ENCODE measurements around the gene FNDC3B. TPM values are rescaled to one million over a fixed set of nuclear protein-coding genes. Genes with fewer than 3 reads are reported as not detected.
A peak's percentile ranks its signal among the peaks of the same experiment; 100 is the strongest.

FNDC3B gene
- total and polyA plus RNA-seq, 12 donors = 9.7 to 118 (median 85.0) TPM

- H3K4me3 ChIP-seq = no peak overlapping the region
- DNase-seq = no peak
- ATAC-seq = no peak
- no peak for TF ChIP-seq CTCF (IDR thresholded peaks at IDR 0.05)
- H3K27me3 ChIP-seq = no peaks in the 10 kb centered on the region
- peaks cover 0 to 14% (median 0%) of the 10 kb centered on the region in 11 donors for H3K9me3 ChIP-seq
- H3K4me1 ChIP-seq = peaks cover 4 to 57% (median 32%) of the 10 kb centered on the region in 9 donors
- peak overlapping the region in 5 of 10 donors; percentile 5 to 84 (median 77) for H3K27ac ChIP-seq
- WGBS, 2 donors = 79 to 82% methylated on average over 6 of the region's 6 CpGs
- intact Hi-C loops (cut with DNase I) = loop anchor here in 1 of 10 donors (5.0 kb wide), 1 partner anchor 33 kb away; no protein-coding TSS in a partner anchor
- H3K36me3 ChIP-seq = peaks cover 0 to 97% (median 15%) of the 10 kb centered on the region in 9 donors
Observed at GRCh38 chr3:172294223-172294806, 254.9 kb downstream of the FNDC3B start.

GRCh38 chr3:172296248-172296974 is 257.0 kb downstream of the FNDC3B start:
- Histone ChIP-seq H3K36me3 (peaks cover 0 to 98% (median 26%) of the 10 kb centered on the region in 9 donors), H3K4me1 (peaks cover under 1 to 49% (median 17%) of the 10 kb centered on the region in 9 donors), H3K27ac (peak overlapping the region in 3 of 10 donors; percentile 6 to 61 (median 31)), H3K9me3 (peaks cover 0 to 14% (median 0%) of the 10 kb centered on the region in 11 donors), H3K27me3 (no peaks in the 10 kb centered on the region), H3K4me3 (no peak overlapping the region)
- TF ChIP-seq CTCF (IDR thresholded peaks at IDR 0.05) = no peak
- intact Hi-C loops (cut with DNase I) = no loop called here
- WGBS, 2 donors = 84% methylated on average over 9 of the region's 9 CpGs
- no peak for DNase-seq
- ATAC-seq = peak in 1 of 8 donors; percentile 15

GRCh38 chr3:172296975-172297332 is 257.6 kb downstream of the FNDC3B start:
- intact Hi-C loops (cut with DNase I) = no loop called here
- Histone ChIP-seq H3K36me3 (peaks cover 0 to 99% (median 26%) of the 10 kb centered on the region in 9 donors), H3K9me3 (peaks cover 0 to 14% (median 0%) of the 10 kb centered on the region in 11 donors), H3K4me3 (no peak overlapping the region), H3K27ac (peak overlapping the region in 2 of 10 donors; percentile 6 to 31), H3K27me3 (no peaks in the 10 kb centered on the region), H3K4me1 (peaks cover 0 to 48% (median 17%) of the 10 kb centered on the region in 9 donors)
- no peak for ATAC-seq
- TF ChIP-seq CTCF (IDR thresholded peaks at IDR 0.05) = no peak
- WGBS, 2 donors = 96 to 98% methylated on average over 2 of the region's 2 CpGs
- DNase-seq = no peak

- H3K4me3 ChIP-seq = no peak overlapping the region
- peaks cover 0 to 97% (median 26%) of the 10 kb centered on the region in 9 donors for H3K36me3 ChIP-seq
- H3K9me3 ChIP-seq = peaks cover 0 to 14% (median 0%) of the 10 kb centered on the region in 11 donors
- no peak for TF ChIP-seq CTCF (IDR thresholded peaks at IDR 0.05)
- H3K27me3 ChIP-seq = no peaks in the 10 kb centered on the region
- no peak for ATAC-seq
- no peak for DNase-seq
- intact Hi-C loops (cut with DNase I) = no loop called here
- H3K4me1 ChIP-seq = peaks cover 0 to 44% (median 13%) of the 10 kb centered on the region in 9 donors
- H3K27ac ChIP-seq = peak overlapping the region in 1 of 10 donors; percentile 13
- 90 to 91% methylated on average over 3 of the region's 3 CpGs for WGBS, 2 donors
Observed at GRCh38 chr3:172298247-172298646, 258.9 kb downstream of the FNDC3B start.

All from heart right ventricle (tissue), 16 donors.